Breast epithelium (tissue), 4 donors: ENCODE measurements around the gene RDH14. TPM values are rescaled to one million over a fixed set of nuclear protein-coding genes. Genes with fewer than 3 reads are reported as not detected.

Source experiments
- DNase-seq, 2 donors: peaks; one replicate each; pipeline ENCODE4 v3.0.0-alpha.2; 2019; ENCODE audit warnings: low spot score in 2 of 2
- H3K27ac ChIP-seq, 2 donors: fragments of 200-600 bp; sonication (generic) in 1 of 2; one replicate each; pipeline ENCODE4 v1.5.1; 2016 to 2019; ENCODE audit warnings: mild to moderate bottlenecking in 1 of 2
- H3K27me3 ChIP-seq, 2 donors: fragments of 200-600 bp; sonication (generic) in 1 of 2; one replicate each; pipeline versions ENCODE4 v1.5.1 to v1.6.0; 2017 to 2019; ENCODE audit warnings: control low read depth in 1 of 2, mild to moderate bottlenecking in 1 of 2
- H3K36me3 ChIP-seq: fragments of 200-600 bp; one replicate; pipeline ENCODE4 v1.5.1; 2019
- H3K4me1 ChIP-seq, 2 donors: fragments of 200-600 bp; sonication (generic); one replicate each; pipeline ENCODE4 v1.5.1; 2016 to 2019; ENCODE audit warnings: control low read depth in 1 of 2
- H3K4me3 ChIP-seq, 3 donors: fragments of 200-600 bp; sonication (generic); 1 replicate in 2 of 3; 2 replicates in 1 of 3; pipeline ENCODE4 v1.5.1; 2016 to 2019; ENCODE audit warnings: mild to moderate bottlenecking in 3 of 3, moderate library complexity in 2 of 3
- H3K9me3 ChIP-seq, 2 donors: fragments of 200-600 bp; sonication (generic) in 1 of 2; one replicate each; pipeline ENCODE4 v1.5.1; 2016 to 2019; ENCODE audit warnings: control low read depth in 1 of 2
- CTCF ChIP-seq, 3 donors: fragments of 450-650 bp; IDR thresholded peaks; one replicate each; pipeline ENCODE4 v1.5.1; 2016 to 2017; ENCODE audit warnings: antibody characterized with exemption in 3 of 3, mild to moderate bottlenecking in 3 of 3, moderate library complexity in 3 of 3
- POLR2A ChIP-seq: fragments of 450-650 bp; IDR thresholded peaks from one replicate; pipeline ENCODE4 v1.6.1; 2016; ENCODE audit warnings: antibody characterized with exemption, mild to moderate bottlenecking, moderate library complexity
- POLR2AphosphoS5 ChIP-seq, 3 donors: sonication (generic); formaldehyde crosslinking; IDR thresholded peaks; one replicate each; pipeline ENCODE4 v1.6.1; 2017; ENCODE audit warnings: antibody characterized with exemption in 3 of 3
- intact Hi-C: fragments of 100-400 bp; cut with DNase I; formaldehyde crosslinking; loops from one replicate; pipeline ENCODE4 v1.15.1; 2023; ENCODE audit warnings: low total_unique reads
- total RNA-seq, 3 donors: library from RNA; depleted of rRNA; stranded (reverse); fragments of >200 nt; gene quantifications; one replicate each; pipeline ENCODE4 v1.1.0, GENCODE V29; 2016

RDH14 gene
- total RNA-seq, 3 donors from 2014 or later, result 31.8 to 42.6 (median 35.7) TPM

DNA sequence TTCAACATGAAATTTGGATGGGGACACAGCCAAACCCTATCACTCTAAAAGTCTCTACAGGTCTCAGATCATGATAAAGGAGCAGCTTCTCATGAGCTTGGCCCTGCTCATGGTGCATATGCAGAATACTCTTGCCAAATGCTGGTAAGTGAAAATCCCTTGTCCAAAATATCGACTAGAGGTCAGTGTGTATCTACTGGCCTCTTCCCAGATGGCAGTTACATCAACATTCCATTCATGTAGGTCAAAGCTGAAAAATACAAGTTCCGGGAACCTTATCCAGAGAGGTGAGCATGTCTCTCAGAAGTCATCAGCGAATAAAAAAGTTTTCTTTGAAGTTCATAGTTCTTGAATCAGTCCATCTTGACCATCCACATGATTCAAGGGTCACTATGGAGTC is 36.5 kb upstream of the RDH14 start:
- Histone ChIP-seq H3K9me3 (no peaks in the 10 kb centered on the region), H3K4me1 (no peaks in the 10 kb centered on the region), H3K4me3 (no peak overlapping the region), H3K27me3 (no peaks in the 10 kb centered on the region), H3K27ac (no peak overlapping the region), H3K36me3 (no peaks in the 10 kb centered on the region)
- DNase-seq, result no peak
- intact Hi-C loops, result no loop called here
- TF ChIP-seq POLR2AphosphoS5 (IDR thresholded peaks at IDR 0.05), result no peak

- intact Hi-C loops, result no loop called here
- no peak for TF ChIP-seq CTCF (IDR thresholded peaks at IDR 0.05)
- TF ChIP-seq POLR2A, result no peak
- TF ChIP-seq POLR2AphosphoS5 (IDR thresholded peaks at IDR 0.05), result no peak
- H3K36me3 ChIP-seq, result no peaks in the 10 kb centered on the region
- no peaks in the 10 kb centered on the region for H3K27me3 ChIP-seq
- DNase-seq, result no peak
- no peaks in the 10 kb centered on the region for H3K9me3 ChIP-seq
- no peak overlapping the region for H3K4me3 ChIP-seq
- no peaks in the 10 kb centered on the region for H3K4me1 ChIP-seq
- H3K27ac ChIP-seq, result no peak overlapping the region
Measured at GRCh38 chr2:18593496-18593895, 33.0 kb upstream of the RDH14 start.

GRCh38 chr2:18592372-18592771 is 31.9 kb upstream of the RDH14 start:
- Histone ChIP-seq H3K36me3 (no peaks in the 10 kb centered on the region), H3K9me3 (no peaks in the 10 kb centered on the region), H3K4me3 (no peak overlapping the region), H3K27ac (no peak overlapping the region), H3K27me3 (no peaks in the 10 kb centered on the region), H3K4me1 (no peaks in the 10 kb centered on the region)
- intact Hi-C loops, result no loop called here
- DNase-seq, result no peak
- TF ChIP-seq CTCF (IDR thresholded peaks at IDR 0.05) (no peak), POLR2A (no peak), POLR2AphosphoS5 (IDR thresholded peaks at IDR 0.05) (no peak)

GRCh38 chr2:18589354-18589753 is 28.9 kb upstream of the RDH14 start, which contains the start of gene NT5C1B:
Gene NT5C1B (minus strand): TSS chr2:18589569. CDS start chr2:18589468, 101 bp downstream.
- H3K27ac ChIP-seq, result no peak within 1 kb of the TSS
- H3K9me3 ChIP-seq, result peaks cover 0 to 3% of the 10 kb centered on the region in 2 donors
- no peak for DNase-seq
- H3K27me3 ChIP-seq, result no peaks in the 10 kb centered on the region
- intact Hi-C loops, result no loop called here
- H3K4me3 ChIP-seq, result no peak within 1 kb of the TSS
- TF ChIP-seq POLR2A (no peak), POLR2AphosphoS5 (IDR thresholded peaks at IDR 0.05) (no peak), CTCF (IDR thresholded peaks at IDR 0.05) (no peak)
- no peaks in the 10 kb centered on the region for H3K36me3 ChIP-seq
- no peaks in the 10 kb centered on the region for H3K4me1 ChIP-seq

DNA sequence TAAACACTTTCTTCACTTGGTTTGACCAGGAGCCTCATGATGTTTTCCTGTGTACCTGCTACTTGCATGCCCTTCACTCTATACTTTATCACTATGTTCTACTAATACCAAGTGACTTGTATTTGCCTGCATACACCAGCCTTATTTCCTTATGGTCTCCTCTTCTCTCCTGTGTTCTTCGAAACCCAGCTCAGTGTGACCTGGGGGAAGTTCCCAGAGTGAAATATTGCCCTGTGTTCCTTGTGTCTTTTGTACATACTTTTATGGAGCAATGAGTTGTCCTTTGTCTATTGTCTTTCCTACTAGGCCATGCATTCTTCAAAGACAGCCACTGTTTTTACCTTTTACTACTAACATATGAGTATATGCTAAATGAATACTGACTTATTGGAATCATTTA is 28.3 kb upstream of the RDH14 start:
- Histone ChIP-seq H3K4me3 (no peak overlapping the region), H3K4me1 (no peaks in the 10 kb centered on the region), H3K27ac (no peak overlapping the region), H3K36me3 (no peaks in the 10 kb centered on the region), H3K9me3 (peaks cover 0 to 6% of the 10 kb centered on the region in 2 donors), H3K27me3 (no peaks in the 10 kb centered on the region)
- DNase-seq, result no peak
- no peak for TF ChIP-seq CTCF (IDR thresholded peaks at IDR 0.05)
- TF ChIP-seq POLR2AphosphoS5 (IDR thresholded peaks at IDR 0.05), result no peak
- TF ChIP-seq POLR2A, result no peak
- intact Hi-C loops, result no loop called here

GRCh38 chr2:18588049-18588448 is 27.6 kb upstream of the RDH14 start:
- Histone ChIP-seq H3K27me3 (no peaks in the 10 kb centered on the region), H3K27ac (no peak overlapping the region), H3K36me3 (no peaks in the 10 kb centered on the region), H3K4me1 (no peaks in the 10 kb centered on the region), H3K9me3 (peaks cover 0 to 6% of the 10 kb centered on the region in 2 donors), H3K4me3 (no peak overlapping the region)
- intact Hi-C loops, result no loop called here
- DNase-seq, result no peak
- TF ChIP-seq POLR2AphosphoS5 (IDR thresholded peaks at IDR 0.05) (no peak), POLR2A (no peak), CTCF (IDR thresholded peaks at IDR 0.05) (no peak)
